AG04449 (cell line): ENCODE measurements around the gene CCDC32.

Experiments used
- CTCF ChIA-PET: fragments of 350-600 bp; formaldehyde crosslinking; extraction: SDS; loops from one replicate; lab custom pipeline; 2021; ENCODE audit warnings: antibody characterized with exemption; lab: Yijun Ruan, JAX
- POLR2A ChIA-PET: fragments of 400-600, 350-600 bp; formaldehyde crosslinking; extraction: SDS; loops from one replicate; lab custom pipeline; 2020; ENCODE audit warnings: antibody characterized with exemption, inconsistent platforms; lab: Yijun Ruan, JAX
- DNase-seq: peaks from one replicate; pipeline ENCODE4 v3.0.0-alpha.2; 2010; ENCODE audit warnings: low read depth, low spot score
- H3K4me3 ChIP-seq: 2 replicates; pipeline ENCODE4 v1.5.1; 2011; ENCODE audit warnings: low read depth, mild to moderate bottlenecking, control low read depth, low read length
- TF ChIP-seq, protein P1 (sequence below): IDR thresholded peaks from one replicate; pipeline ENCODE4 v1.5.1; 2011; ENCODE audit warnings: mild to moderate bottlenecking, moderate library complexity, low read length, control low read depth, inconsistent platforms; ENCODE audit not compliant: insufficient read depth; ENCODE audit errors: missing control alignments

The CCDC32 gene

GRCh38 chr15:40534371-40534770 lies 30.5 kb downstream of the CCDC32 start:
- H3K4me3 ChIP-seq = no peak overlapping the region
- TF ChIP-seq, protein P1, sequence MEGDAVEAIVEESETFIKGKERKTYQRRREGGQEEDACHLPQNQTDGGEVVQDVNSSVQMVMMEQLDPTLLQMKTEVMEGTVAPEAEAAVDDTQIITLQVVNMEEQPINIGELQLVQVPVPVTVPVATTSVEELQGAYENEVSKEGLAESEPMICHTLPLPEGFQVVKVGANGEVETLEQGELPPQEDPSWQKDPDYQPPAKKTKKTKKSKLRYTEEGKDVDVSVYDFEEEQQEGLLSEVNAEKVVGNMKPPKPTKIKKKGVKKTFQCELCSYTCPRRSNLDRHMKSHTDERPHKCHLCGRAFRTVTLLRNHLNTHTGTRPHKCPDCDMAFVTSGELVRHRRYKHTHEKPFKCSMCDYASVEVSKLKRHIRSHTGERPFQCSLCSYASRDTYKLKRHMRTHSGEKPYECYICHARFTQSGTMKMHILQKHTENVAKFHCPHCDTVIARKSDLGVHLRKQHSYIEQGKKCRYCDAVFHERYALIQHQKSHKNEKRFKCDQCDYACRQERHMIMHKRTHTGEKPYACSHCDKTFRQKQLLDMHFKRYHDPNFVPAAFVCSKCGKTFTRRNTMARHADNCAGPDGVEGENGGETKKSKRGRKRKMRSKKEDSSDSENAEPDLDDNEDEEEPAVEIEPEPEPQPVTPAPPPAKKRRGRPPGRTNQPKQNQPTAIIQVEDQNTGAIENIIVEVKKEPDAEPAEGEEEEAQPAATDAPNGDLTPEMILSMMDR = no peak
- ChIA-PET POLR2A (no interaction called here), CTCF (no interaction called here)
- no peak for DNase-seq

DNA sequence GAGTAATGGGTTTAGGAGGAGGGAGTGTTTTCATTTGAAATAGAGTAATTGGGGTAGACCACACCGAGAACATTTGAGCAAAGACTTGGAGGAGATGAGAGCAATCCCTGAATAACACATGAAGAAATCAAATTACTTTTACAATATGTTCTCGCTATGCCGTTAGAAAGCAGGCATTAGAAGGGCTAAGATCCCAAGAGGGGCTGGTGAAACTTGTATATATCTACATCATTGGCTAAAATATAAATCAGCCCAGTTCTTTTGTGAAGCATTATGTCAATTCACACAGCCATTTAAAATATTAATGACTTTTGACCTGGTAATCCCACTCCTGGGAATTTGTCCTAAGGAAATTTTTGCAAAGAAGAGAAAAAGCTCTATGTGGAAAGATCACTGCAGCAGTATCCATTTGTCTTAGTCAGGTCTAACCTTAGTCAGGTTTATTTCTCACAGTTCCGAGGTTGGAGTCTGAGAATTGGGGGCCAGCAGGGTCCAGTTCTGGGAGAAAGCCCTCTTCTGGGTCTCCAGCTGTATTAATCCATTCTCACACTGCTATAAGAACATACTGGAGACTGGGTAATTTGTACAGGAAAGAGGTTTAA lies 31.0 kb downstream of the CCDC32 start:
- TF ChIP-seq, protein P1 = no peak
- DNase-seq = no peak
- ChIA-PET CTCF (no interaction called here), POLR2A (no interaction called here)
- no peak overlapping the region for H3K4me3 ChIP-seq

DNA sequence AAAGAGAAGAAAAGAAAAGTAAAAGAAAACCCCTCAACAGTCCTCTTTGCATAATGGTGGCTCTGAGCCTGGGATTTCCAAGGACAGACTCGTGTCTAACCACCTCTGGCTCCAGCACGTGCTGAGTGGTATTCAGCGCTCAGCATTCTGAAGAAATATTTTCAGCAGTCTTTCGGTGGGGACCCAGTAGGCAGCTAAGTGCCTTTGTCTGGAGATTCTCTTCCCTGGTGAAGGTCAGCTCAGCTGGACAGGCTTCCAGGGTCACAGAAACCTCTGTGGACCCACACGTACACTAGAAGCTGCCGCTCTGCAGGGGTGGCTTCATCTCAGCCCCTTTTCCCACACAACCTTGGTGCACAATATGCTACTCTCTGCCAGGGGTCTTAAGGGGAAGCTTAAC lies 36.0 kb downstream of the CCDC32 start:
- POLR2A ChIA-PET = no interaction called here
- no peak for DNase-seq
- H3K4me3 ChIP-seq = no peak overlapping the region
- CTCF ChIA-PET = interaction anchor here (0.7 kb wide), 1 partner anchor 10 kb away, joined by 3 read pairs; no protein-coding TSS in a partner anchor
- TF ChIP-seq, protein P1 = no peak

- H3K4me3 ChIP-seq = no peak overlapping the region
- ChIA-PET POLR2A (no interaction called here), CTCF (interaction anchor here (3.8 kb wide), 1 partner anchor 19 kb away, joined by 11 read pairs; no protein-coding TSS in a partner anchor)
- TF ChIP-seq, protein P1 = no peak
- no peak for DNase-seq
These were observed 39.0 kb downstream of the CCDC32 start for GRCh38 chr15:40525855-40526254.

DNA sequence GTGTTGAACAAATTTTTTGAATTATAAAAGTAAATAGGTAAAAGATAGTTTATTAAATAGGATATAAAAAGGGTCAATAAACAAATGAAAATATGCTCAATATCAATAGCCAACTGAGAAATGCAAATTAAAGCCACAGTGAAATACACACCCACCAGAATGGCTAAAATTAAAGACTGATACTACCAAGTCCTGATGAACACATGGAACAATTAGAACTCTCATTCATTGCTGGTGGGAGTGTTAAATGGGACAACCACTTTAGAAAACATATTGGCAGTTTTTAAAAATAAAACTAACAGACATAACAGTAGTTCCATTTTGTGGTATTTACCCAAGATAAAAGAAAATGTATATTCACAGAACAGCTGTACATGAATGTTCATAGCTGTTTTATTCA lies 41.2 kb downstream of the CCDC32 start:
- ChIA-PET POLR2A (no interaction called here), CTCF (no interaction called here)
- TF ChIP-seq, protein P1 = no peak
- H3K4me3 ChIP-seq = no peak overlapping the region
- no peak for DNase-seq

DNA sequence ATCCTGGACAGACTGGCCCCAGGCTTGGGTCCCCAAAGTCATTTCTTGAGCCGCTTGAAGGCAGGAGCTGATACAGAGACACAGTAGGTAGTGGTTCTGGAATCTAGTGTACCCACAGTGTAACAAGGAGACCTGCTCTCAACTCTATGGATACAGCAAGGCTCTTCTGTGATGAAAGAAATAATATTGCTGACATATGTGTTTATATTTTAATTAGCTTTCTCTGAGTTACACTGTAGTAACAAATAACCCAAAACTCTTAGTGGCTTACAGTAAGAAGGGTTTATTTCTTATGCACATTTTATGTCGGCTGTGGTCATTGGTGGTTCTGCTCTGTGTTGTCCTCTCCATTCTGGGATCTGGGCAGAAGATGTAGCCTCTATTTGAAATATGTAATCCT lies 48.5 kb downstream of the CCDC32 start:
- TF ChIP-seq, protein P1 = no peak
- ChIA-PET POLR2A (no interaction called here), CTCF (interaction anchor here (0.9 to 1.3 kb wide), 2 partner anchors 9 to 25 kb away, joined by 3 to 4 read pairs; no protein-coding TSS in a partner anchor)
- no peak overlapping the region for H3K4me3 ChIP-seq
- no peak for DNase-seq
